IPS-NIHi7 (cell line): ENCODE data around the gene INHBE.
"Not testable (repeated sequence)": the region's sequence is repeated elsewhere in the genome, so short reads cannot be mapped to it uniquely, and the experiment has no call there.

ENCODE experiments used
- DNase-seq: peaks from one replicate; pipeline ENCODE4 v3.0.0; 2012; ENCODE audit warnings: mixed read lengths; ENCODE audit errors: extremely low spot score

Gene INHBE

DNA sequence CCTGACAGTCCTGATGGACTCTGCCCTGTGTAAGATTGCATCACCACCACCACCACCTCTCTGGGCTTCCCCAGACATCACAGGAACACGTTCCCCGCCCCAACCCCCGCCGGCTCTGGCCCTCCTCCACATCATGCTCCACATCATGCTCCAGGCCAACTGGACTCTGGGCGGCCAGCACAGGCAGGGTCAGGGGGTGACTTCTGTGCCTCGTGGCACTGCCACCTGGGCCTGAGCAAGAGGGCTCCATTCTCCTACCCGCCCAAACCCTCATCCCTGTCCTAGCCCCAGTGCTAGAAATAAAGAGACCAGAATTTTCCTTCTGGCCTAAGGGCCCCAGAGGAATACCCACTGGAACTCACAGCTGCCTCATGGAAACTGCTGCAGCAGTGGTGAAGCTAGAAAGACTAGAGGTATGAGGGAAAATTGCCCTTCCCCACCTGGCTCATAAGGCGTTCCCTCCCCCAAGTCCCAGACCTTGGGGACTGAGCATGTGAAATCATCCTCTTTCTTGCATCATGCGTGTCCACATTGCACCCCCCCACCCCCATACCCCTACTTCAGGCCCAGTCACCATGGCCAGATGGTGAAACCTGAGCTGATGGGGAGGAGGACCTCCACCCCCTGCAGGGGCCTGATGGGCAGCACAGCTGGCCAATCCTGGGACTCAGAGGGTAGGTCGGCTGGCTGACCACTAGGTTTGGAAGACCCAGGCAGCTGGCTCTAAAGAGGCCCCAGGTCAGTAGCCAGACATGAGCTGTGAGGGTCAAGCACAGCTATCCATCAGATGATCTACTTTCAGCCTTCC is at the start of gene INHBE:
TSS of gene INHBE (plus strand) at position 742 of the 808 bp plus-strand sequence. CDS start 230 bp downstream, outside the sequence.
- peak; percentile 74 for DNase-seq

DNA sequence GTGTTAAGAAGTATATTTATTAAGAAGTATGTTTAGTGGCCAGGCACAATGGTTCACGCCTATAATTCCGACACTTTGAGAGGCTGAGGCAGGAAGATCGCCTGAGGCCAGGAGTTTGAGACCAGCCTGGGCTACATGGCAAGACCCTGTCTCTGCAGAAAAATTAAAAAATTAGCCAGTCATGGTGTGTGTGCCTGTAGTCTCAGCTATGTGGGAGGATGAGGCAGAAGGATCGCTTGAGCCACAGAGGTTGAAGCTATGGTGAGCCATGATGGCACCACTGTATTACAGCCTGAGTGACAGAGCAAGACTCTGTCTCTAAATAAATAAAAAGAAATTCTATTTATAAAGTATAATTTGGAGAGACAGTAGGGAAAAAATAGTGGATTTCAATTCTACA is 44.6 kb upstream of the INHBE start:
- no peak for DNase-seq

- DNase-seq: not testable (repeated sequence)
Measured at GRCh38 chr12:57414160-57414559, 40.9 kb upstream of the INHBE start.

DNA sequence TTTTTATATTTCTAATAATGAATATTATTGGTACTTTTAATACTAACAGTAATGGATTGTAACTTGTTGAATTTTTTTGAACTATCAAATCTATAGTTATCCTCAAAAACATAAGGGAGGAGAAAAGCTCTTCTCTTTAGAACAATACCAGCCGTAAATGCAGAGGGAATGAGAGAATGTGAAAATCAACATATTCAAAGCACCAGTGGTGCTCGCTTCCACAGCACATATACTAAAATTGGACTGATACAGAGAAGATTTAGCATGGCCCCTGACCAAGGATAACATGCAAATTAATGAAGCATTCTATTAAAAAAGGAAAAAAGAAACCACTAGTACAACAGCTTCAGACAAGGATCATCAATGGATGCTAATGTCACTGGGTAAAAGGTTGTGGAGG is 40.0 kb upstream of the INHBE start:
- no peak for DNase-seq

GRCh38 chr12:57416039-57416996 is 38.8 kb upstream of the INHBE start:
- DNase-seq: no peak

- DNase-seq: no peak
Measured at GRCh38 chr12:57418255-57418654, 36.9 kb upstream of the INHBE start.

- no peak for DNase-seq
Measured at GRCh38 chr12:57419495-57419894, 35.6 kb upstream of the INHBE start.

DNA sequence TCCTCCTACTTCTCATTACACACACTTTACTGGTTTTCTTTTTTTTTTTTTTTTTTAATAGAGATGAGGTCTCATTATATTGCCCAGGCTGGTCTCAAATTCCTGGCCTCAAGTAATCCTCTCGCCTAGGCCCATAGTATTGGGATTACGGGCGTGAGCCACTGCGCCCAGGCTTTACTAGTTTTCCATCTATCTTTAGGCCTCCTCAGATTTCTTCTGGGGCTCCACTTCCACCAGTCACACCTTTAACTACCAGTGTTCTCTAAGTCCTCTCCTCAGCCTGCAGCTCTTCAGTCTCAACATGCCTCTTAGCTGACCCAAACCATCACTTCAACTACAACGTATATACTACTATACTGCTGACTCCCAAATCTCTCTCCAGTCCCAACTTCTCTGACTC is 34.6 kb upstream of the INHBE start:
- DNase-seq: no peak

- DNase-seq: not testable (repeated sequence)
Measured at GRCh38 chr12:57426948-57427347, 28.2 kb upstream of the INHBE start.

GRCh38 chr12:57428965-57429364 is 26.1 kb upstream of the INHBE start:
- DNase-seq: no peak

DNA sequence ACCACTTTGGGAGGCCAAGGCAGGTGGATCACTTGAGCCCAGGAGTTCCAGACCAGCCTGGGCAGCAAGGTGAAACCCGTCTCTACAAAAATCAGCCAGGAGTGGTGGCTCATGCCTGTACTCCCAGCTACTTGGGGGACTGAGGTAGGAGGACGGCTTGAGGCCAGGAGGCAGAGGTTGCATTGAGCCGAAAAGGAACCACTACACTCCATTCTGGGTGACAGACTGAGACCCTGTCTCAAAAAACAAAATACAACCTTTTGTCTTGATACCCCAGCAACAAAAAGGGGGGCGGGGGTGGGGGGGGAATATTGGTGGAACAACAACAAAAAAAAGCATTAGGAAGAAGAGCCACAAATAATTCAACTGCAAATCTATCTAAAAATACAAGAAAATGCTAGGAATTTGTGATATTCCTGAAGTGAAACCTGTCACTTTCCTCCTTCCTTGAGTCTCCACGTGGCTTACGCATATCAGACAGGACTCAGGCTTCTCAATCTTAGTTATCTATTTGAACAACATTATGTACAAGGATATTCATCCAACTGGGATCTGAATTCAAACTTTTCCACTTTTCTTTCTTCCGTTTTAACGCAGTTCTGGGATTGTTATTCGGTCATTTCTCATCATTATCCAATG is 25.5 kb upstream of the INHBE start:
- DNase-seq: no peak

DNA sequence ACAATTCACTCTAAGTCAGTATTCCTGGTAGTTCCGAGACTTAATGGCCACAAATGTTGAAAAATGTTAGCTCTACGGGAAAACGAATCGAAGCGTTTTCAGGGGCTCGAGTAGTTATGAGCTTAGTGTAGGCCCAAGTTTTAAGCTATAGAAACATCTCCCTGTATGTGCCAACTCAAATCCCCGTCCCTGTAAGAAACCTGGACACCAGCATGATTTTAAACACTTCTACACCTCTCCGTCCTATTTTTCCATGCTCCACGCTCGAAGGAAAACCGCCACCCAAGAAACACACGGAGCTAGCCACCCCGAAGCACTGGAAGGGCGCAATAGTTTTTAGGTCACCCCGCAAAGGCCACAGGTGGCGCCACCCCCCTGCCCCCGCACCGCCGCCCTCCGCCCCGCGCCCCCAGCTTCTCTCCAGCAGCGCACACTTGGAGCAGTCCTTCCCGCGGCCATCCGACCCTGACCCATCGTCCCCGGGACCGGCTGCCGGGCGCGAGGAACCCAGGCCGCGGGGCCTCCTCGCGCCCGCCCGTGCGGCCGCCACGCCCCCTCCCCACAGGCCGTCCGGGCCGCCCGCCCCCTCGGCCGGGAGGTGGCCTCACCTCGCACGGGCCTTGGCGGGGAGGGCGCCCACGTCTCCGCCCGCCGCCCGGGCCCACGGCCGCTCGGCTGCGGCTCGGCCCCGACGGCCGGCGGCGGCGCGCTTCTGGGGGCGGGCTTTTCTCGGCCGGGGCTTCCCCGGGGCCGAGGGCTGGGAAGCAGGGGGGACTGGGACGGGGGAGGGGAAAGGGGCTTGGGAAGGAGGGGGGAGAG is 24.8 kb upstream of the INHBE start:
- DNase-seq: no peak

DNA sequence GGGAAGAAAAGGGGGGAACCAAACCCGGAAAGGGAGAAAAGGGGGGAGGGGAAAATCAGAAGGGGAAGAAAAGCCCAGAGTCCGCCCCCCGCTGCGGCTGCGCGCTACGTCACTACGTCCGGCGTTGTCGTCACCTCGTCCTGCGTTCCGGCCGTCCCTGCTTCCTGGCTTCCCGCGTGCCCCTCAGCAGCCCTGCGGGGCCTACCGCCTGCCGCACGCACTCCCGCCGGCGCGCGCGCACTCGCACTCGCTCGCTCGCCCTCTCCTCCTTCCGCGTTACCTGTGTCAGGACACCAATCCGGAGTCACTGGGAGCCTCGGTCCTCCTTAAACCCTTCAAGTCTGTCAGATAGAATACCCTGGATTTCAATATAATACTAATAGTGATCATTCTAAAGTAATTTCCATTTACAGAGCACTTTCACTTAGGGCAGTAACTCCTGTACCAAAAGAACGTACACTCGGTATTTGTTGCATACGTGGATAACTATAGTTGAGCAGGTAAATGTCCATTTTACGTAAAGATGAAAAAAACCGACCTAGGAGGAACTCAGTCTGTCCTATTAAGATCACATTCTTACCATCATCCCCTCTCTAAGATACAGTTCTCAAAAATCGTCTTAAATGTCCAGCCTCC is 24.1 kb upstream of the INHBE start, which contains the start of gene R3HDM2:
TSS of gene R3HDM2 (minus strand) at position 113 of the 636 bp plus-strand sequence. CDS start 120,615 bp downstream, outside the sequence.
- peak; percentile 97 for DNase-seq

DNA sequence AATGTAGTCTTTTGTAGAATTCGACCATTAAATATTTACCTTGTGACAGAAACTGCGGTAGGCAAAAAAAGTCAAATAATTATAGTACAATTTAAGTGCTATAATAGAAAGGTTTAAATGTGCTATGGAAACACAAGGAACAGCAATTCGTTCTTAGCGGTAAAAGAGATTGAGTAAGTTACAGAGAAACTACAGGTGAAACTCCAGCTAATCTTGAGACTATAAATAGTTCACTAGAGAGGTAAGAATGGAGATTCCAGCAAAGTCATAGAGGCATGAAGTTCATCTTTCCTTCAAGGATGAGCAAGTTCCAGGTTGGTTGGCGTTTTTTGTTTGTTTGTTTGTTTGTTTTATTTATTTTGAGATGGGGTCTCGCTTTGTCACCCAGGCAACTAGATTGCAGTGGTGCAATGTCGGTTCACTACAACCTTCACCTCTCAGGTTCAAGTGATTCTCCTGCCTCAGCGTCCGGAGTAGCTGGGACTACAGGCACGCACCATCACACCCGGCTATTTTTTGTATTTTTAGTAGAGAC is 23.4 kb upstream of the INHBE start:
- no peak for DNase-seq

DNA sequence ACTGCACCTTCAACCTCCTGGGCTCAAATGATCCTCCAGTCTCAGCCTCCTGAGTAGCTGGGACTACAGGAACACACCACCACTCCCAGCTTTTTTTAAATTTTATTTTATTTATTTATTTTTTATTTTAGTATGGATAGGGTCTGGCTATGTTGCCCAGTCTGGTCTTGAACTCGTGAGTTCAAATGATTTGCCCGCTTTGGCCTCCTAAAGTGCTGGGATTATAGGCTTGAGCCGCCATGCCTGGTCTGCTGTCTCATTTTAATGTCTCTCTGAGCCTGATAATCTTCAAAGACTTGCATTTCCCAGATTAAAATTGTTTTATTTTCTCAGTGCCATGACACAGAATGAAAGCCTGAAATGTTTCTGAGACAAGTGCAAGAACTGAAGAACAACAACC is 21.7 kb upstream of the INHBE start:
- DNase-seq: no peak

- no peak for DNase-seq
Measured at GRCh38 chr12:57434517-57435223, 20.4 kb upstream of the INHBE start, which contains the start of gene INHBC. Gene INHBC (plus strand): TSS chr12:57434784. CDS start chr12:57434887, 103 bp downstream.

- DNase-seq: no peak
Measured at GRCh38 chr12:57435293-57435692, 19.8 kb upstream of the INHBE start.

DNA sequence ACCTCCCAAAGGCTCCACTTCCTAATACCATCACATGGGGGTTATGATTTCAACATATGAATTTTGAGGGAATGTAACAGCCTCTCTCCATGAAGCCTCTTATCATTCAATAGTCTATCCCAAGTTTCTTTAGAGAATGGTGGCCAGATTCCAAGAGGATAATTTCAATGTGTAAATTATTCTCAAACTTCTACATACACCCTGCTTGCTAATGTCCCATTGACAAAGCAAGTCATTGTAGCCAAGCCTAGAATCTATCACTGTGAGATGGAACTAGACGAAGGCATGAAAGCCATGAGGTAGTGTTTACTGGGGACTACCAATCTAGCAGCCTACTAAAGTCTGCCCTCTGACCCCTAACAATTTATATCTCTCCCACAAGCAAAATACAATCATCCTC is 16.7 kb upstream of the INHBE start:
- no peak for DNase-seq

DNA sequence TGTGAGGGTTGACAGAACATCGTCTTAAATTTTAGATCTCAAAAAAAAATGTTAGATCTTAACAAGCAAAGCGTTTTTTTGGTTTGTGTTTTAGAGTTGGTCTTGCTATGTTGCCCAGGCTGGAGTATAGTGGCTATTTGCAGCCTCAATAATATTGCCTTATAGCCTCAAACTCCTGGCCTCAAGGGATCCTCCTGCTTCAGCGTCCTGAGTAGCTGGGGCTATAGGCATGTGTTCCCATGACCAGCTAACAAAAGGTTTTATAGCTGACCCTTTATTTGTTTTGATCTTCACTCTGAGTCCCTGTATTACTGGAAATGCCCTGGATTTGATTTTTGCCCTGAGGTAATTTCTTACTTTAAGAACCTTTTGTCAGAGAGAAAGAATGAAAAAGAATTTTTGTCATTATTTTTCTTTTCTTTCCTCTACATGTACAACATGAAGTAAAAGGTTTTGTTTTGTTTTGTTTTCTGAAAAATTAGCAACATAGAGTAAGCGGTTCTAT is 15.3 kb upstream of the INHBE start:
- DNase-seq: no peak
